WTC11 (cell line): ENCODE results near the gene TRIM23. TPM values are rescaled to one million over a fixed set of nuclear protein-coding genes. Genes with fewer than 3 reads are reported as not detected.

Experiments
- ATAC-seq: fragments of 200-7000 bp; cut with Tn5 transposase; 2 replicates; pipeline ENCODE4 v1.10.0; 2021; ENCODE audit warnings: mild to moderate bottlenecking, moderate library complexity
- CTCF ChIA-PET: fragments of 300-600 bp; sonication (Branson Sonifier 250); formaldehyde crosslinking; loops from one replicate; lab custom pipeline; 2021; ENCODE audit warnings: antibody characterized with exemption; lab: Charles Lee
- POLR2A ChIA-PET: fragments of 350-600 bp; sonication (Branson Sonifier 250); formaldehyde crosslinking; loops from one replicate; lab custom pipeline; 2021; ENCODE audit warnings: antibody characterized with exemption; lab: Charles Lee
- DNase-seq: peaks from one replicate; pipeline ENCODE4 v3.0.0; 2021; ENCODE audit warnings: low spot score
- H3K27ac Mint-ChIP-seq: 2 replicates; pipeline ENCODE4 v1.8.0; 2021; ENCODE audit warnings: mixed read lengths
- H3K27me3 Mint-ChIP-seq: 2 replicates; pipeline ENCODE4 v1.8.0; 2021; ENCODE audit warnings: low read depth, mild to moderate bottlenecking, moderate library complexity, mixed read lengths
- H3K36me3 Mint-ChIP-seq: 2 replicates; pipeline ENCODE4 v1.8.0; 2021; ENCODE audit warnings: mixed read lengths
- H3K4me1 Mint-ChIP-seq: 2 replicates; pipeline ENCODE4 v1.8.0; 2022; ENCODE audit warnings: mixed read lengths
- H3K4me3 Mint-ChIP-seq: 2 replicates; pipeline ENCODE4 v1.8.0; 2021; ENCODE audit warnings: mild to moderate bottlenecking, moderate library complexity, mixed read lengths
- H3K9me3 Mint-ChIP-seq: 2 replicates; pipeline ENCODE4 v1.8.0; 2021; ENCODE audit warnings: mixed read lengths
- ATF6 ChIP-seq: sonication (generic); formaldehyde crosslinking; IDR thresholded peaks from 2 replicates; pipeline ENCODE4 v1.8.1; 2023; ENCODE audit warnings: mild to moderate bottlenecking, missing genetic modification reagents
- E2F5 ChIP-seq: sonication (generic); formaldehyde crosslinking; IDR thresholded peaks from 2 replicates; pipeline ENCODE4 v1.8.1; 2022; ENCODE audit warnings: mild to moderate bottlenecking, moderate library complexity, missing genetic modification reagents
- ESRRA ChIP-seq: sonication (generic); formaldehyde crosslinking; IDR thresholded peaks from 2 replicates; pipeline ENCODE4 v1.8.1; 2022; ENCODE audit warnings: mild to moderate bottlenecking, missing genetic modification reagents, borderline replicate concordance
- ETV6 ChIP-seq: sonication (generic); formaldehyde crosslinking; IDR thresholded peaks from 2 replicates; pipeline ENCODE4 v1.8.1; 2022; ENCODE audit warnings: mild to moderate bottlenecking, missing genetic modification reagents
- FOXK1 ChIP-seq: sonication (generic); formaldehyde crosslinking; IDR thresholded peaks from 2 replicates; pipeline ENCODE4 v1.8.0; 2022; ENCODE audit warnings: mild to moderate bottlenecking, moderate library complexity, missing genetic modification reagents
- GABPB1 ChIP-seq: sonication (generic); formaldehyde crosslinking; IDR thresholded peaks from 2 replicates; pipeline ENCODE4 v1.8.1; 2023; ENCODE audit warnings: mild to moderate bottlenecking, missing genetic modification reagents
- JAZF1 ChIP-seq: fragments of 250-450 bp; sonication (Bioruptor Pico); IDR thresholded peaks from 2 replicates; pipeline ENCODE4 v1.9.0; 2021; ENCODE audit warnings: moderate library complexity, mild to moderate bottlenecking, inconsistent platforms
- JUN ChIP-seq: sonication (generic); formaldehyde crosslinking; IDR thresholded peaks from 2 replicates; pipeline ENCODE4 v1.8.0; 2023; ENCODE audit warnings: mild to moderate bottlenecking, missing genetic modification reagents
- NR2C2 ChIP-seq: sonication (generic); formaldehyde crosslinking; IDR thresholded peaks from 2 replicates; pipeline ENCODE4 v1.8.0; 2022; ENCODE audit warnings: mild to moderate bottlenecking, missing genetic modification reagents
- PREB ChIP-seq: sonication (generic); formaldehyde crosslinking; IDR thresholded peaks from 2 replicates; pipeline ENCODE4 v1.8.1; 2022; ENCODE audit warnings: mild to moderate bottlenecking, missing genetic modification reagents, moderate library complexity, borderline replicate concordance
- RORB ChIP-seq: fragments of 250-450 bp; sonication (Bioruptor Pico); IDR thresholded peaks from 2 replicates; pipeline ENCODE4 v1.9.0; 2021; ENCODE audit warnings: mild to moderate bottlenecking
- SMAD4 ChIP-seq: sonication (generic); formaldehyde crosslinking; IDR thresholded peaks from 2 replicates; pipeline ENCODE4 v1.8.0; 2022; ENCODE audit warnings: mild to moderate bottlenecking, missing genetic modification reagents
- SP1 ChIP-seq: sonication (generic); formaldehyde crosslinking; conservative IDR thresholded peaks from 2 replicates; pipeline ENCODE4 v1.8.1; 2022; ENCODE audit warnings: missing genetic modification reagents
- USF1 ChIP-seq: sonication (generic); formaldehyde crosslinking; IDR thresholded peaks from 2 replicates; pipeline ENCODE4 v1.8.0; 2022; ENCODE audit warnings: mild to moderate bottlenecking, missing genetic modification reagents
- ZMAT4 ChIP-seq: fragments of 250-450 bp; sonication (Bioruptor Pico); IDR thresholded peaks from 2 replicates; pipeline ENCODE4 v1.9.0; 2021; ENCODE audit warnings: mild to moderate bottlenecking
- ZNF121 ChIP-seq: sonication (generic); formaldehyde crosslinking; IDR thresholded peaks from 2 replicates; pipeline ENCODE4 v1.8.0; 2023; ENCODE audit warnings: missing genetic modification reagents
- ZNF138 ChIP-seq: sonication (generic); formaldehyde crosslinking; conservative IDR thresholded peaks from 2 replicates; pipeline ENCODE4 v1.8.1; 2022; ENCODE audit warnings: mild to moderate bottlenecking, moderate library complexity, missing genetic modification reagents
- ZNF281 ChIP-seq: sonication (generic); formaldehyde crosslinking; IDR thresholded peaks from 2 replicates; pipeline ENCODE4 v1.8.0; 2023; ENCODE audit warnings: mild to moderate bottlenecking, missing genetic modification reagents
- ZNF317 ChIP-seq: sonication (generic); formaldehyde crosslinking; IDR thresholded peaks from 2 replicates; pipeline ENCODE4 v1.8.1; 2023; ENCODE audit warnings: low read depth, mild to moderate bottlenecking, moderate library complexity, missing genetic modification reagents, borderline replicate concordance
- ZNF532 ChIP-seq: fragments of 250-450 bp; sonication (Bioruptor Pico); IDR thresholded peaks from 2 replicates; pipeline ENCODE4 v1.9.0; 2021; ENCODE audit warnings: mild to moderate bottlenecking, borderline replicate concordance
- total RNA-seq: library from RNA; stranded (reverse); gene quantifications from 3 replicates; pipeline ENCODE4 v1.2.3, GENCODE V29; 2021

The TRIM23 gene
- total RNA-seq, 1 experiment from 2014 or later, result 11.8 TPM

GRCh38 chr5:65625743-65626142, 1.6 kb upstream of the TRIM23 start (continued):
- TF ChIP-seq ZMAT4 (CRISPR knock-in tag) (no peak), USF1 (CRISPR knock-in tag) (no peak), ZNF532 (CRISPR knock-in tag) (no peak), ZNF317 (CRISPR knock-in tag) (no peak), E2F5 (CRISPR knock-in tag) (no peak), JUN (CRISPR knock-in tag) (no peak), JAZF1 (CRISPR knock-in tag) (no peak), ZNF138 (CRISPR knock-in tag) (no peak), ZNF281 (no peak), SMAD4 (no peak)

- H3K27ac Mint-ChIP-seq, result peak within 1 kb of the TSS; percentile 97
- H3K9me3 Mint-ChIP-seq, result no peaks in the 10 kb centered on the region
- no peak for TF ChIP-seq ATF6 (CRISPR knock-in tag)
- TF ChIP-seq RORB (CRISPR knock-in tag), result no peak
- TF ChIP-seq ETV6 (CRISPR knock-in tag), result 0 out of 2 replicates have a peak, but pooled peaks have one; percentile 26
- peak; percentile 47; the same call in 1 of the 2 replicates for TF ChIP-seq SP1 (CRISPR knock-in tag)
- peak; percentile 48 for TF ChIP-seq GABPB1
- TF ChIP-seq ZNF121 (CRISPR knock-in tag), result 0 out of 2 replicates have a peak, but pooled peaks have one; percentile 5
- peak; percentile 30; the same call in 1 of the 2 replicates for TF ChIP-seq ESRRA (CRISPR knock-in tag)
- TF ChIP-seq NR2C2, result peak; percentile 80
- TF ChIP-seq FOXK1 (CRISPR knock-in tag), result peak; percentile 33; the same call in 1 of the 2 replicates
- no peak for TF ChIP-seq PREB (CRISPR knock-in tag)
- TF ChIP-seq, all 79 proteins: peak for 7
- Mint-ChIP-seq H3K4me3 (peak within 1 kb of the TSS; percentile 99), H3K4me1 (peaks cover 14% of the 10 kb centered on the region), H3K27me3 (no peaks in the 10 kb centered on the region), H3K36me3 (peaks cover 9% of the 10 kb centered on the region; the same call in 1 of the 2 replicates)
- peak; percentile 72 for DNase-seq
- CTCF ChIA-PET, result no interaction called here
- POLR2A ChIA-PET, result interaction anchor here (1.5 kb wide), 1 partner anchor 62 kb away, joined by 6 read pairs; the partner anchor contains the start of genes CENPK and PPWD1
- ATAC-seq, result peak; percentile 79
These were observed 730 bp upstream of the TRIM23 start, which contains the start of the genes SHLD3 and TRAPPC13 for GRCh38 chr5:65624571-65625555. SHLD3 (plus strand) TSS chr5:65625027; CDS start chr5:65629588, 4,561 bp downstream. TRAPPC13 (plus strand) TSS chr5:65625027; CDS start chr5:65625061, 34 bp downstream.
